Stromal cell of bone marrow (primary cell): ENCODE measurements around the gene WASL.
"Not testable (repeated sequence)": the region's sequence is repeated elsewhere in the genome, so short reads cannot be mapped to it uniquely, and the experiment has no call there.

ENCODE experiments used
- DNase-seq: peaks from one replicate; pipeline ENCODE4 v3.0.0-alpha.2; 2012; ENCODE audit warnings: low read depth

Gene WASL

GRCh38 chr7:123769371-123769770 is 20.6 kb upstream of the WASL start:
- peak; percentile 80 for DNase-seq

GRCh38 chr7:123768493-123768892 is 19.7 kb upstream of the WASL start:
- no peak for DNase-seq

GRCh38 chr7:123763191-123763661 is 14.4 kb upstream of the WASL start:
- DNase-seq = no peak

GRCh38 chr7:123761729-123762128 is 12.9 kb upstream of the WASL start:
- DNase-seq = no peak

- DNase-seq = no peak
Observed at GRCh38 chr7:123757095-123757494, 8.3 kb upstream of the WASL start.

- no peak for DNase-seq
Observed at GRCh38 chr7:123755338-123755737, 6.5 kb upstream of the WASL start.

GRCh38 chr7:123754271-123754871 is 5.6 kb upstream of the WASL start:
- DNase-seq = no peak

GRCh38 chr7:123752534-123752933 is 3.7 kb upstream of the WASL start:
- DNase-seq = no peak

- DNase-seq = no peak
Observed at GRCh38 chr7:123751821-123752220, 3.0 kb upstream of the WASL start.

- DNase-seq = no peak
Observed at GRCh38 chr7:123750389-123751230, 1.8 kb upstream of the WASL start.

- peak; percentile 40 for DNase-seq
Observed at GRCh38 chr7:123749537-123749857, 694 bp upstream of the WASL start.

- no peak for DNase-seq
Observed at GRCh38 chr7:123748171-123748733, 551 bp downstream of the WASL start.

GRCh38 chr7:123747620-123748141 is 1.1 kb downstream of the WASL start:
- peak; percentile 54 for DNase-seq

GRCh38 chr7:123746931-123747488 is 1.8 kb downstream of the WASL start:
- no peak for DNase-seq

- no peak for DNase-seq
Observed at GRCh38 chr7:123746055-123746454, 2.7 kb downstream of the WASL start.

GRCh38 chr7:123745437-123745836 is 3.4 kb downstream of the WASL start:
- no peak for DNase-seq

- no peak for DNase-seq
Observed at GRCh38 chr7:123744416-123744815, 4.4 kb downstream of the WASL start.

- DNase-seq = no peak
Observed at GRCh38 chr7:123741940-123742339, 6.9 kb downstream of the WASL start.

- DNase-seq = no peak
Observed at GRCh38 chr7:123738808-123739207, 10.0 kb downstream of the WASL start.

GRCh38 chr7:123738356-123738755 is 10.4 kb downstream of the WASL start:
- DNase-seq = no peak

- not testable (repeated sequence) for DNase-seq
Observed at GRCh38 chr7:123737168-123737674, 11.6 kb downstream of the WASL start.

- no peak for DNase-seq
Observed at GRCh38 chr7:123735539-123735938, 13.3 kb downstream of the WASL start.

GRCh38 chr7:123734498-123734897 is 14.3 kb downstream of the WASL start:
- DNase-seq = no peak
